Prostate gland (tissue), 2 donors: ENCODE data around the gene PITX3. TPM values are rescaled to one million over a fixed set of nuclear protein-coding genes. Genes with fewer than 3 reads are reported as not detected.

ENCODE experiments used
- DNase-seq: peaks from one replicate; pipeline ENCODE4 v3.0.0-alpha.2; 2019; ENCODE audit warnings: low spot score
- H3K27ac ChIP-seq, 2 donors: fragments of 200-600 bp; sonication (generic); 2 replicates each; pipeline ENCODE4 v1.5.1; 2017 to 2019
- H3K27me3 ChIP-seq: fragments of 200-600 bp; sonication (generic); replicated peaks from 2 replicates; pipeline ENCODE4 v1.5.1; 2019; ENCODE audit not compliant: insufficient read depth
- H3K36me3 ChIP-seq, 2 donors: fragments of 200-600 bp; sonication (generic); 1 replicate in 1 of 2; 2 replicates in 1 of 2; pipeline versions ENCODE4 v1.5.1 to v1.8.1; 2017 to 2019
- H3K4me1 ChIP-seq: fragments of 200-600 bp; sonication (generic); replicated peaks from 2 replicates; pipeline ENCODE4 v1.5.1; 2019
- H3K4me3 ChIP-seq, 2 donors: fragments of 200-600 bp; sonication (generic); 2 replicates each; pipeline ENCODE4 v1.5.1; 2017 to 2019
- H3K9me3 ChIP-seq: fragments of 200-600 bp; sonication (generic); 2 replicates; pipeline ENCODE4 v1.5.1; 2017
- POLR2A ChIP-seq: fragments of 450-650 bp; IDR thresholded peaks from one replicate; pipeline ENCODE4 v1.6.1; 2016; ENCODE audit warnings: antibody characterized with exemption, mild to moderate bottlenecking
- POLR2AphosphoS5 ChIP-seq: sonication (generic); formaldehyde crosslinking; IDR thresholded peaks from one replicate; pipeline ENCODE4 v1.6.1; 2017; ENCODE audit warnings: antibody characterized with exemption
- WGBS: methylation state at CpG from one replicate; pipeline ENCODE4 v1.1.5; 2018; 5-methylcytosine and 5-hydroxymethylcytosine counted together
- intact Hi-C: fragments of 100-400 bp; cut with DNase I; formaldehyde crosslinking; loops from one replicate; pipeline ENCODE4 v1.14.2; 2022
- total RNA-seq, 2 donors: library from RNA; depleted of rRNA; stranded (reverse); fragments of >200 nt; gene quantifications; one replicate each; pipeline ENCODE4 v1.1.0, GENCODE V29; 2016
- TF ChIP-seq, protein P1 (sequence below), 4 experiments: fragments of 200-600 bp in 2 of 4; fragments of 450-650 bp in 2 of 4; sonication (generic) in 2 of 4; IDR thresholded peaks; 1 replicate in 3 of 4; 2 replicates in 1 of 4; pipeline ENCODE4 v1.5.1; 2016 to 2019; ENCODE audit warnings: antibody characterized with exemption in 4 of 4, mild to moderate bottlenecking in 2 of 4, moderate library complexity in 2 of 4

The PITX3 gene
- total RNA-seq, 2 donors from 2014 or later = not detected

- Histone ChIP-seq H3K9me3 (no peaks in the 10 kb centered on the region), H3K4me1 (no peaks in the 10 kb centered on the region), H3K27me3 (no peaks in the 10 kb centered on the region), H3K27ac (no peak overlapping the region), H3K36me3 (no peaks in the 10 kb centered on the region), H3K4me3 (no peak overlapping the region)
- DNase-seq = no peak
- intact Hi-C loops = no loop called here
- TF ChIP-seq POLR2A (no peak), POLR2AphosphoS5 (no peak)
- TF ChIP-seq, protein P1, sequence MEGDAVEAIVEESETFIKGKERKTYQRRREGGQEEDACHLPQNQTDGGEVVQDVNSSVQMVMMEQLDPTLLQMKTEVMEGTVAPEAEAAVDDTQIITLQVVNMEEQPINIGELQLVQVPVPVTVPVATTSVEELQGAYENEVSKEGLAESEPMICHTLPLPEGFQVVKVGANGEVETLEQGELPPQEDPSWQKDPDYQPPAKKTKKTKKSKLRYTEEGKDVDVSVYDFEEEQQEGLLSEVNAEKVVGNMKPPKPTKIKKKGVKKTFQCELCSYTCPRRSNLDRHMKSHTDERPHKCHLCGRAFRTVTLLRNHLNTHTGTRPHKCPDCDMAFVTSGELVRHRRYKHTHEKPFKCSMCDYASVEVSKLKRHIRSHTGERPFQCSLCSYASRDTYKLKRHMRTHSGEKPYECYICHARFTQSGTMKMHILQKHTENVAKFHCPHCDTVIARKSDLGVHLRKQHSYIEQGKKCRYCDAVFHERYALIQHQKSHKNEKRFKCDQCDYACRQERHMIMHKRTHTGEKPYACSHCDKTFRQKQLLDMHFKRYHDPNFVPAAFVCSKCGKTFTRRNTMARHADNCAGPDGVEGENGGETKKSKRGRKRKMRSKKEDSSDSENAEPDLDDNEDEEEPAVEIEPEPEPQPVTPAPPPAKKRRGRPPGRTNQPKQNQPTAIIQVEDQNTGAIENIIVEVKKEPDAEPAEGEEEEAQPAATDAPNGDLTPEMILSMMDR (IDR thresholded peaks at IDR 0.05) = no peak
- WGBS = 90% methylated on average over 3 of the region's 3 CpGs
These were observed 29.6 kb downstream of the PITX3 start for GRCh38 chr10:102211615-102212299.

DNA sequence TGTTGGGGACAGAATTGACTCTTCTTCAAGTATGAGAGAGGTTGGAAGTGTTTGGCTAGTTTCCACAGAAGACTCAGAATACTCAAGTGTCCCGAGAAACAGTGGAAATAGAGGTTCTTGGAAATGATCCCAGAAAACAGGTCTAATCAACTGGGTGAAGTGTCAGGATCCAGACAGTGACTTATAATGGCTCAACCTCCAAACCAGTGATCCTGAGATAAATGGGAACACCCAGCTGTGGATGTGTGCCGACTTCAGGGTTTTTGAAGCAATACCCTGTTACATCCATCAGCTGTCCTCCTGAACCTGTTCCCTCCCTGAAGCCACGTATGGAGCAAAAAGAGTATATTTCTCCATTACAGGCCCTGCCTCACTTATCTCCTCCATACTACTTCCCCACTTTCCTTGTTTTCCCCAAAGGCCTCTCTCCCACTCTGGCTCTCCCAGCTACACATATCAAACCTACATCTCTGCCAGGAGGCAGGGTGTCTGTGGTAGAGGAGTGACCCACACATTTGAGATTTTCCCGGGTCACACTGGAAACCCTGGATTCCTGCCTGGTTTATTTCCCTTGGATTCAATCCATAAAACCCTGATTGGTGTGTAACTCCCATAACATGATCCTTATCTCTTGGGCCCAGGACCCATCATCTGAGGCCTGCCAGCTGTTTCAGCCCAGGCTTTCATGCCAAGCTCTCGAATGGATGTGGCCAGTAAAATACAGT lies 32.8 kb downstream of the PITX3 start:
- WGBS = 21% methylated on average over 5 of the region's 5 CpGs
- no peak overlapping the region for H3K4me3 ChIP-seq
- TF ChIP-seq, protein P1 (IDR thresholded peaks at IDR 0.05) = no peak
- TF ChIP-seq POLR2A (no peak), POLR2AphosphoS5 (no peak)
- intact Hi-C loops = no loop called here
- H3K36me3 ChIP-seq = no peaks in the 10 kb centered on the region
- no peak for DNase-seq
- no peaks in the 10 kb centered on the region for H3K27me3 ChIP-seq
- no peak overlapping the region for H3K27ac ChIP-seq
- H3K4me1 ChIP-seq = no peaks in the 10 kb centered on the region
- H3K9me3 ChIP-seq = no peaks in the 10 kb centered on the region

DNA sequence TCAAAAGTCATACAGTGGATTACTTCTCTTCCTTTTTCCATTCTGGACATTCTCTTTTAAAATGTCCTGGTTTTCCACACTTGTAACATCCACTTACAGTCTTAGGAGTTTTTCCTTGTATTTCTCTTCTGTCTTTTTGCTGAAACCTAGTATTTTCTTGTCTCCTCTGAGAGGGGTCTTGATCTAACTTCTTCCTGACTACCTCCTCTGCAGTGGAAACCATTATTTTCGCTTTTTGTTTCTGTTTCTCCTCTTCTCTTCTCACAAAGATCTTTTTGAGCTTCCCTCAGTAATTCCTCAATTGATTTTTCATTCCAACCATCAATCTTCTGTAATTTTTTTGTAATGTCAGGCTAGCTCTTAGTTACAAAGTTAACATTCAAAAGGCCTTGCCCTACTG lies 38.9 kb downstream of the PITX3 start:
- WGBS = 62% methylated on average over 1 of the region's 1 CpG
- no peaks in the 10 kb centered on the region for H3K27me3 ChIP-seq
- intact Hi-C loops = no loop called here
- no peak for DNase-seq
- no peaks in the 10 kb centered on the region for H3K36me3 ChIP-seq
- TF ChIP-seq POLR2A = no peak
- TF ChIP-seq, protein P1 (IDR thresholded peaks at IDR 0.05) = no peak
- no peak for TF ChIP-seq POLR2AphosphoS5
- no peaks in the 10 kb centered on the region for H3K4me1 ChIP-seq
- no peak overlapping the region for H3K27ac ChIP-seq
- no peaks in the 10 kb centered on the region for H3K9me3 ChIP-seq
- no peak overlapping the region for H3K4me3 ChIP-seq

GRCh38 chr10:102200751-102201640 lies 40.3 kb downstream of the PITX3 start:
- Histone ChIP-seq H3K4me1 (no peaks in the 10 kb centered on the region), H3K27ac (no peak overlapping the region), H3K36me3 (no peaks in the 10 kb centered on the region), H3K27me3 (no peaks in the 10 kb centered on the region), H3K4me3 (no peak overlapping the region), H3K9me3 (no peaks in the 10 kb centered on the region)
- TF ChIP-seq POLR2A = no peak
- TF ChIP-seq, protein P1 (IDR thresholded peaks at IDR 0.05) = no peak
- no peak for TF ChIP-seq POLR2AphosphoS5
- intact Hi-C loops = no loop called here
- WGBS = 89% methylated on average over 31 of the region's 34 CpGs
- DNase-seq = no peak
